Left cardiac atrium (tissue), 4 donors: Measurements from ENCODE around the gene OGG1. TPM values are rescaled to one million over a fixed set of nuclear protein-coding genes. Genes with fewer than 3 reads are reported as not detected.
A peak's percentile ranks its signal among the peaks of the same experiment; 100 is the strongest.

Experiments used
- ATAC-seq, 2 donors: fragments of 200-7000 bp; cut with Tn5 transposase; one replicate each; pipeline ENCODE4 v1.9.1; 2020; ENCODE audit warnings: mild to moderate bottlenecking in 2 of 2, moderate library complexity in 2 of 2
- DNase-seq: peaks from one replicate; pipeline ENCODE4 v3.0.0-alpha.2; 2020
- intact Hi-C, 2 donors: fragments of 100-400 bp; cut with DNase I; formaldehyde crosslinking; loops; one replicate each; pipeline versions ENCODE4 v1.14.1 to v1.15.1; 2022 to 2023
- long read RNA-seq: library from polyadenylated mRNA; unstranded; transcript quantifications from one replicate; pipeline ENCODE4 v2.0.0, GENCODE V29; 2021
- total RNA-seq, 2 donors: library from RNA; stranded (reverse); fragmentation: NEBNext Ultra II Directional; extraction: Animal tissue kit (Norgen Biotek cat#: 25700); gene quantifications; one replicate each; pipeline ENCODE4 v1.2.1, GENCODE V29; 2021
- donor health status: DM: no; HTN: yes; CAD: no.
- donor health status: DM: no; HTN: yes; CAD: no; lungs with severe emphysema.
- donor health status: DM: yes; HTN: yes; CAD: no.
- donor health status: Dilated cardiomyopathy.

Gene OGG1
- 10 to 100 TPM; 11.8 to 12.6 TPM for total RNA-seq
- long read RNA-seq, transcript OGG1-203 (7 exons, 2,220 nt) = major isoform, 5 of 14 reads
- long read RNA-seq, transcript OGG1-205 (7 exons, 1,744 nt) = major isoform, 5 of 14 reads
- long read RNA-seq, partial matches to known transcripts = 1 of 14 reads
- long read RNA-seq, other reads (novel, unspliced or antisense) = 0 of 14 reads

DNA sequence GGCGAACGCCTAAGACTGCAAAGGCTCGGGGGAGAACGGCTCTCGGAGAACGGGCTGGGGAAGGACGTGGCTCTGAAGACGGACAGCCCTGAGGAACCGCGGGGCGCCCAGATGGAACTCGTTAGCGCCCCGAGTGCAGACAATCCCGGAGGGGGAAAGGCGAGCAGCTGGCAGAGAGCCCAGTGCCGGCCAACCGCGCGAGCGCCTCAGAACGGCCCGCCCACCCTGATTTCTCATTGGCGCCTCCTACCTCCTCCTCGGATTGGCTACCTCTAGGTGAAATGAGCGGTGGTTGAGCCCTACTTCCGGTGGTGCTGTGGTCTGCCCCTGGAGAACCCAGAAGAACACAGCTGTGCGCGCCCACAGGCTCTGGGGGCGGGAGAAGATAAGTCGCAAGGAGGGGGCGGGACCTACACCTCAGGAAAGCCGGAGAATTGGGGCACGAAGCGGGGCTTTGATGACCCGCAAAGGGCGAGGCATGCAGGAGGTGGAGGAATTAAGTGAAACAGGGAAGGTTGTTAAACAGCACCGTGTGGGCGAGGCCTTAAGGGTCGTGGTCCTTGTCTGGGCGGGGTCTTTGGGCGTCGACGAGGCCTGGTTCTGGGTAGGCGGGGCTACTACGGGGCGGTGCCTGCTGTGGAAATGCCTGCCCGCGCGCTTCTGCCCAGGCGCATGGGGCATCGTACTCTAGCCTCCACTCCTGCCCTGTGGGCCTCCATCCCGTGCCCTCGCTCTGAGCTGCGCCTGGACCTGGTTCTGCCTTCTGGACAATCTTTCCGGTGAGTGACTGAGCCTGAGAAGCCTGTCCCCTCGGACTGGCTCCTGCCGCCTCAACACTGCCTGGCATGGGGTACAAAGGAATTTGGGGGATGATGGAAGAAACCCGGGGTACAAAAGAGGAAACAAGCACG lies at the start of gene OGG1:
OGG1 (plus strand) TSS at position 308 of the 911 bp plus-strand sequence; CDS start at position 643, 335 bp downstream.
- peak; percentile 98 for DNase-seq
- intact Hi-C loops = loop anchor here in 1 of 2 donors (2.0 kb wide), 1 partner anchor 17 kb away; no protein-coding TSS in a partner anchor
- ATAC-seq = peak; percentile 98 to 99

DNA sequence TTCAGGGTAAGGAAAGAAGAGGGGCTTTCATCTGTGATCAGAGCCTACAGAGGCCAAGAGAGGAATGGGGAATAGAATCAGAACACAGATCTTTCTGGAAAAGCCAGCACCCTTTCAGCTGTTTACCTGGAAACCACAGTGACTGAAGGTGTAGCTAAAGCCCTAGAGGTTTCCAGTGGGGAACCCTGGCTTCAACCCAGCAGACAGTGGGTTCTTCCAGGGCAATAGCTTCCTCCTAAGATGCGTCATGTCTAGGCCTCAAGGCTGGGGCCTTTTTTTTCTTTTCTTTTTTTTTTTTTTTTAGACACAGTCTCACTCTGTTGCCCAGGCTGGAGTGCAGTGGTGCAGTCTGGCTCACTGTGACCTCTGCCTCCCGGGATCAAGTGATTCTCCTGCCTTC lies 49.2 kb upstream of the OGG1 start:
- ATAC-seq (no peak), DNase-seq (no peak)
- intact Hi-C loops = no loop called here

DNA sequence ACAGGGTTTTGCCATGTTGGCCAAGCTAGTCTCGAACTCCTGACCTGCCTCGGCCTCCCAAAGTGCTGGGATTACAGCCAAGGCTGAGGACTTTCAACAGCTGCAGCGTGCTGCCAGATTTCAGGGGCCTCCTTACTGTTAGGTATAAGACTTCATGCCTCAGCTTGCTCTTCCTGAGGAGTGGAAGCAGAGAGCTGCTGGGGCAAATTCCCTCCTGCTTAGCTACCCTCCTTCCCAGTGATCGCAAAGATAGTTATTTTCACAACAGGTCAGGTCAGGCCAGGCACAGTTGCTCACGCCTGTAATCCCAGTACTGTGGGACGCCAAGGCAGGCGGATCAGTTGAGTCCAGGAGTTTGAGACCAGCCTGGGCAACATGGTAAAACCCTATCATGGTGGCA lies 48.7 kb upstream of the OGG1 start:
- DNase-seq (no peak), ATAC-seq (no peak)
- intact Hi-C loops = no loop called here

DNA sequence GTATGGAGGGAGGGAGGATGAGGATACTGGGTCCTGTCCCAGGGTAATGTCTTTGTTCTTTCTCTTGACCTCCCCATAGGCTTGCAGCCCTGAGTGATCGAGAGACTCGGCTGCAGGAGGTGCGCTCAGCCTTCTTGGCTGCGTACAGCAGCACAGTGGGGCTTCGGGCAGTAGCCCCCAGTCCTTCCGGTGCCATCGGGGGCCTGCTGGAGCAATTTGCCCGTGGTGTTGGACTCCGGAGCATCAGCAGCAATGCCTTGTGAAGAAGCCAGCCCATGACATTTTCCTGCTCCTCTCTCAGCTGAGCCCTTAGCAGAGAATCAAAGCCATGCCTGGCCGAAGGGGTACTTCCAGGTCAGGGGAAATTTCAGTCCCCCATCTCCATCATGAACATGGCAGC lies 48.0 kb upstream of the OGG1 start:
- no peak for DNase-seq
- intact Hi-C loops = no loop called here
- ATAC-seq = no peak

DNA sequence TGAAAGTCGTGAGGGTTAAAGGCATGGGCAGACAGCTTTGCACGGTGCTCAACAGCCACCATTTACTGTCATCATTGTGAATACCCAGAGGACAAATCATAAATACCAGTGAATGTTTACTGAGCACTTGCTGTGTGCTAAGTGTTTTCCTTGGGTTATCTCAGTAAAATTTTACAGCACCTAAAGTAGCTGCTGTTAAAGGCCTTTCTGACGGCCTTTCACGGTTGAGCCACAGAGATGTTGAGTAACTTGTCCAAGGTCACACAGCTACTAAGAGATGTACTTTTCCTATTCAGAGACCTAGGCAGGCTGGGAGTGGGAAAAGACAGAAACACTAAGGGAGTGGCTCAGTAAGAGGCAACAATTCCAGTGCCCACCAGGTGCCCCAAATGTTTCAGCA lies 46.5 kb upstream of the OGG1 start:
- intact Hi-C loops = no loop called here
- DNase-seq (no peak), ATAC-seq (no peak)

DNA sequence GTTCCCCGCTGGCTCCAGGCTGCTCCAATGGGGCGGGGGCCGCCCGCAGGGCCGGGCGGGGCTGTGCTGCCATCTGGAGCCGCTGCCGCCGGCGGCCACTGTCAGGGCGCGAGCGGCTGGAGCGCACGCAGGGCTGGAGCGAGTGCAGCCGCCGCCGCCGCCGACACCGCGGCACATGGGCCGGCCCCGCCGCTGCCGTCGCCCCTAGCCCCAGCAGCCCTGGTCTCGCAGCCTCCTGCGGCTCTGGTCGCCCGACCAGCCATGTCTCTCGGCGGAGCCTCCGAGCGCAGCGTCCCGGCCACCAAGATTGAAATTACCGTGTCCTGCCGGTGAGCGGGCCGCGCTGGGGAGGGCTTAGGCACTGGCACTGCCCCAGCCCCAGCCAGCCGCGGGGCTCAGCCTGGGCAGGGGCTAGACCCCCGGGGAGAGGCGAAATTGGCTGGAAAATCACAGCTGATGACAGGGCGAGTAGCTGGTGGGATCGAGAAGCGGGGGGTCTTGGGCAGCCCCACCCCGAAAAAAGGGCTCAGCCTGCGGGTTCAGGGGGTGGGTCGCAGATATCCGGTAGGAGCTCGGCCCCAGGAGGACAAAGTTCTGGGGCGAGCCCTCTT lies 45.9 kb upstream of the OGG1 start, which contains the start of gene CPNE9:
CPNE9 (plus strand) TSS at position 98 of the 611 bp plus-strand sequence; CDS start at position 262, 164 bp downstream.
- ATAC-seq = peak; percentile 36 to 40
- intact Hi-C loops = no loop called here
- no peak for DNase-seq

DNA sequence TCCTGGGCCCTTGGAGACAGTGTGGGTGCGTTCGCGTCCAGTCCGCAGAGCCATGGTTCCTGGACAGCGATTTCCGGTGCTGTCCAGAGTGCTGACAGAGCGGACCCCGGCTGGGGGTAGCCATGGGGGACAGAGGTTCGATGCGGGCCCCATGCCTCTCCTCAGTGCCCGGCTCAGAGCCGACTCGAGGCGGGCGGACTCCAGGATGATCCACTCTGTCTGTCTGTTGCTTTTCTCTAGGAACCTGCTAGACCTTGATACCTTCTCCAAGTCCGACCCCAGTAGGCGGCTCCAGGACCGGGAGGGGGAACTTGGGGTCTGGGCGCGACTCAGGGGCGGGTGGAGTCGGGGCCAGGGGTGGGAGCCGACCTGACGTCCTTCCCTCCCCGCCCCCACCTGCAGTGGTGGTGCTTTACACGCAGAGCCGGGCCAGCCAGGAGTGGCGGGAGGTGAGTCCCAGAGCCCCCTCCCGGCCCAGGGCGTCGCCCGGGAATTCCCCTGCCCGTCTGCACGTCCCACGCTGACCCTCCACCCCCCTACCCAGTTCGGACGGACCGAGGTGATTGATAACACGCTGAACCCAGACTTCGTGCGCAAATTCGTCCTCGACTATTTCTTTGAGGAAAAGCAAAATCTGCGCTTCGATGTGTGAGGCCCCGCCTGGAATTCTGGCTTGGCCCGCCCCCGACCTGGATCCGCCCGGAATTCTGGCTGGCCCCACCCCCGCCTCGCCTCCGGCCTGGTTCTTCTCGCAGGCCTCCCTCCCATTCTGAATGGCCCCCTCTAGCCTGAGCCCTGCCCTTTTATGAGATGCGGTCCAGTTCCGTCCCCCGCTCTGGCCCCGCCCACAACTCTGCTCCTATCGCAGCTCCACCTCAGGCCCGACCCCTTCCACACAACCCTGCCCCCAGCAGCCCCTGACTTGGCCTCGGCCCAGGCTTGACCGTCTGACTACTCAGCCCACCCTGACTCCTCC lies 45.1 kb upstream of the OGG1 start:
- ATAC-seq (peak; percentile 78 to 88), DNase-seq (peak; percentile 46)
- intact Hi-C loops = no loop called here

DNA sequence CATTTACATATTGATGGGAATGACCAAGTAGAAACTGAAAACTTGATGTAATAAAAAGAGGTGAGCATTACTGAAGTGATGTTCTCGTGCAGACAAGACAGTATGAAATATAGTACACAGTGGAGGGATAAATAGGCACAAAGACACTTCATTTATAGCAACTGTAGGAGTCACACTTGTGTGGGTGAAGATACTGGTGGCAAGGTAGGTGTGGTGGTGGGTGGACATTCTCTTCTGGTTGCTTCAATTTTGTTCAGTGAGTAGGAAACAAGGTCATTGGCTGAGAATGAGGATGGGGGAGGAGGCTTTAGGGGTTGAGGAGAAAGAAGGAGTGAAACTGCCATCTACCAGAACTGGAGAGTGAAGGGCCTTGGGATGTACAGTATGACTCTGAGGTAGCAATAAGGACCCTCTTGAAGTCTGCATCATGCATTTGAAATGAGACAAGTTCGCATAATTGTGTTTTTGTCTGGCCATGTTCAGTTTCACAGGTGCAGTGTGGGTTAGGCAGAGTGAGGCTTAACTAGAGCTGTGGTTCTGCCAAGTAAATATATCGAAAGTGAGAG lies 39.5 kb upstream of the OGG1 start:
- intact Hi-C loops = no loop called here
- ATAC-seq (no peak), DNase-seq (no peak)

DNA sequence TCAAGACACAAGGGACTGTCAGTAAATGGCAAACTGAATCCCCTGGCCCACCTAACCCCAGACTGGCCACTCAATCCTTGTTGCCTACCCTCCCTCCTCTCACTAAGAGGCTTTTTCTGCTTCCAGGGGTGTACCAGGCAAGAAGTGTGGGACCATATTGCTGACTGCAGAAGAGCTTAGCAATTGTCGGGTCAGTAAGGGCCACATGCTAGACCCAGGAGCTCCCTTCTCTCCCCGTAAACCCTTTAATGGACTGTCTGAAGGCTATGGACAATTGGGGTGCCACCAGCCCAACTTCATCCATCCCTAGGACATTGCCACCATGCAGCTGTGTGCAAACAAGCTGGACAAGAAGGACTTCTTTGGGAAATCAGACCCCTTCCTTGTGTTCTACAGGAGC lies 37.3 kb upstream of the OGG1 start:
- ATAC-seq = no peak
- intact Hi-C loops = no loop called here
- DNase-seq = no peak

DNA sequence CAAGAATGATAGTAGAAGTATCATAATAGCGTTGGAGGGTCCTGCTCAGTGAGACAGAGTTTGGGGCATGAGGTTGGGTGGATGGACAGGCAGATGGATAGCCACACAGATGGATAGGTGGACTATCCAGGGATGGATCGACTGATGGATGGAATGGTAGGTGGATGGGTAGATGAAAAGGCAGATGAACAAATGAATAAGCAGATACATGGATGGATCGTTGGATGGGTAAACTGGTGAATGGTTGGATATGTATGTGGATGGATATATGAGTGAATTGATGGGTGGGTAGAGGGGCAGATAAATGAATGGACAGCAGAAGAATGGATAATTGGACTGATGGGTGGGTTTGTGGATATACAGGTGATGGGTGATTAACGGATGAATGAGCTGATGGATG lies 36.6 kb upstream of the OGG1 start:
- DNase-seq (no peak), ATAC-seq (no peak)
- intact Hi-C loops = no loop called here

DNA sequence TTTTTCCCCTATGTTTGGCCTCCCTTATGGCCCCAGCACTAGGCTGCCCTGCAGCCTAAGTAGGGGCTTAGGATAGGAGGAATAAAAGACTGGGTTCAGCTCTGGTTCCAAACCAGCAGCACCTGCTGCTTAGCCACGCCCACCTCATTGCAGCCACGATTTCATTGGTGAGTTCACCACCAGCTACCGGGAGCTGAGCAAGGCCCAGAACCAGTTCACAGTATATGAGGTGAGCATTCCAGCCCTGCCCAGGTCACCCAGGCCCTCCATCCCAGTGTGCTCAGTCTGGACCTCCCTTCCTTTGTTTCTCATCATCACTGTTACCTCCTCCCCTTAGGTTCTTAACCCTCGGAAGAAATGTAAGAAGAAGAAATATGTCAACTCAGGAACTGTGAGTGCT lies 34.6 kb upstream of the OGG1 start:
- ATAC-seq (peak in 1 of 2 donors; percentile 10), DNase-seq (no peak)
- intact Hi-C loops = no loop called here

DNA sequence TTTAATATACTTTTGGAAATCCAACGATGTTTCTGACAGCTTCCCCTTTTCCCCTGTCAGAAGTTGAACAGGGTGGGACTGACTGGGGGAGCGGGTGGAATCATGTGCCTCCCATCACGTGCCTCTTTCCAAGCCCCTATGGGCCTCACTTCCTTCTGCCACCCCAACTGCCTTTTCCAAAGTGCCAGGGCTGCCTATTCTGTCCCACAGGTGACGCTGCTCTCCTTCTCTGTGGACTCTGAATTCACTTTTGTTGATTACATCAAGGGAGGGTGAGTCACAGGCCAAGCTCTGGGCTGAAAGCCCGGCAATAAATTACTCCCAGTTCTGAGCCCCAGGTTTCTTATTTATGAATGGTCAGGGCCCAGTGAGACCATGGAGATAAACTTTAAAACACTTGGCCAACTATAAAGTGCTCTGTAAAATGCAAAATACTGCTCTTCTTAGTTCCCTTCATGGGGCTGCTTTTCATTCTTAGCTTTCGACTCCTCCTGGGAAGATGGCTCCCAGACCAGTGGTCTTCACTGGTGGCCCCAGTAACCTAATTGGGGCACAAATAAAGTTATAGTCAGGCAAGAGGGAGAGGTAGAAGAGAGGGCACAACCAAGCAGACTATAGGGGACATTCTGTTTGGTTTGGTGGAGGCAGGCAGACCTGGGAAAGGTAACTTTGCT lies 33.9 kb upstream of the OGG1 start:
- DNase-seq = peak; percentile 78
- intact Hi-C loops = no loop called here
- ATAC-seq = peak; percentile 95 to 98

DNA sequence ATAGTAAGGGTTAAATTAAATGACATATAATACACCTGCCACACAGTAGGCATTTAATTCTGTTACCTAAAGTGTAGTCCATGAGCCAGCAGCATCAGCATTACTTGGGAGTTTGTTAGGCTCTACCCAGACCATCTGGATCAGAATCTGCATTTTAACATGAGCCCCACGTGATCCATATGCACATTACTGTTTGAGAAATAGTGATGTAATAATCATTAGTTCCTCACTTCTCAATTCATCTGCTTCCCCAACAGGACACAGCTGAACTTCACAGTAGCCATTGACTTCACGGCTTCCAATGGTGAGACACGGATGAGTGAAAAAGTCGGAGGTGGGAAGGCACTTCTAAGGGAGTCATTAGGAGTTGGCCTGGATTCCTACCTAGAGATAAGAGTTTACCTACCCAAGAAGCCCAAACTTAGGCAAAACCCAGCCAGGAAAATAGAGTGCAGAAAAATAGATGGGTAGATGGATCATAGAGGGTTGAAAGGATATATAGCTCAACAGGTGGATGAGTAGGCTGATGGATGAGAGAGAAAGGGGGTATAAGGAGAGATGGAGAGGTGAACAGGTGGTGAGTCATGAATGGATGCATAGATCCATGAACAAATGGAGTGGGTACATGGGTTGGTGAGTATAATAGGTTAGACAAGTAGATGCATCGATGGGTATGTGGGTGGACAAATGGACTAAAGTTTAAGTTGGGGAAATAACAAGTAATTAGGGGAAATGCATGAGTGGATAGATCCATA lies 32.8 kb upstream of the OGG1 start:
- intact Hi-C loops = no loop called here
- DNase-seq = no peak
- ATAC-seq = no peak

DNA sequence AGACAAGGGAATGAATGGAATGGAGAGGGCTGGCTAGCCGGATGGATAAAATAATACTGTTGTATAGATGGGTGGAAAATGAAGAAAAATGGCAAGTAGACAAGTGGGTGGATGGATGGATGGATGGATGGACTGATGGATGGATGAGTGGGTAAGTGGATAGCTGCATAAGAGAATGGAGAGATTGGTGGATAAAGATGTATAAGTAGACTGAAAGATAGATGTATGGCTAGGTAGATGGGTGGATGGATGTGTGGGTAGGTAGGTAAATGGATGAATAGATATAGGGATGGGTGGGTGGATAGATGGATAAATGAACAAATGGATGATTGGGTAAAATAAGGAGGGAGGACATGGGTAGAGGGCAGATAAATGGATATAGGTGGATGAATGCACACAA lies 32.2 kb upstream of the OGG1 start:
- intact Hi-C loops = no loop called here
- ATAC-seq (no peak), DNase-seq (no peak)

DNA sequence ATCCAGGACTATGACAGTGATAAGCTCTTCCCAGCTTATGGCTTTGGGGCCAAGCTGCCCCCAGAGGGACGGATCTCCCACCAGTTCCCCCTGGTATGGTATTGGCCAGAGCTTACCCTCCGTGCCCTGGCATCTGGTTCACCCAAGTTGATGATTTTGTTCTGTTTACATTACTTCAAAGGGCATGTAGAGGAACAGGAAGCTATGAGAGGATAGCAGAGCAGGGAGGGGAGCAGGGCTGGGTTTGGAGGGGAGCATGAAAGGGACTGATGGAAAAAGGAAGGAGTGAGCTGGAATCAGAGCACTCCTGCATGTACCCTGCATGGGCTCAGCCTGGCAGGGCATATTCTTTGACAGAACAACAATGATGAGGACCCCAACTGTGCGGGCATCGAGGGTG lies 31.6 kb upstream of the OGG1 start:
- DNase-seq (no peak), ATAC-seq (no peak)
- intact Hi-C loops = no loop called here

DNA sequence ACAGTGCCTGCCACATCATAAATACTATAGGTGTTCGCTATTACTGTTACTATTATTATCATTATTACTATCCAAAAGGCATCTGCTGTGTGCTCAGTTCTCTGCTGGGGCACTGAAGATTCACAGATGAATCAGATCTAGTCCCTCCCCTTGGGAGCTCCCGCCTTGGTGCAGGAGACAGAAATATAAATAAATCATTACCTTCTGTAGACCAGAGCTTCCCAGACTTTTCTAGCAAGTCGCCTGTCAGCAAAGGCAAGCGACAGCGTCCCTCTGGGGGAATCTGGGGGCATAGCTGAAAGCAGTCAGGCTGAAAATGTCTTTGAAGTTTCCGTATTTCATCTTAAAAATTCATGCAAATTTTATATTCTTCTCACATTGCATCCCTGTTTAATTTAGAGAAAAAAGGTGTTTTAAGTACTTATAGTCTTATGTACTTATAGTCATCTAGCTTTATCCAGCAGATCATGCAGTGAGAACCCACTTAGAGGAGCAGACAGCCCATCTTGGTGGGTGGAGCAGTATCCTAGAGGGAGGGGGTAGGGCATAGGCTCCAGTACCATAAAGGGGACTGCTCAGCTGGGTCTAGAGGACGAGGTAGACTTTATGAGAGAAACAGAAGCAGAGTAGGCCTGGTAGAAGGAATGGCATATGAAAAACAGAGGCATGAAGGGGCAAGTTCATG lies 28.6 kb upstream of the OGG1 start:
- no peak for DNase-seq
- no peak for ATAC-seq
- intact Hi-C loops = no loop called here

DNA sequence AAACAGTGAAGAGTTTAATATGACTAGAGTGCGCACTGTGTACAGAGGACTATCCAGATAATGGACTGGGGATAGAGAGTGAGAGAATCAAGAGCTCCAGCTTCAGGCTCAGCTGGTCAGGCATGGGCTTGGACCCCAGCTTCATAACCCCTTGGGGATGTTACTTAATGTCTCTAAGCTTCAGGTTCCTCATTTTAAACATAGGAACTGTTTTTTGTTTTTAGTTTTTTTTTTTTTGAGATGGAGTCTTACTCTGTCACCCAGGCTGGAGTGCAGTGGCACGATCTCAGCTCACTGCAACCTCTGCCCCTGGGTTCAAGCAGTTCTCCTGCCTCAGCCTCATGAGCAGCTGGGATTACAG lies 28.1 kb upstream of the OGG1 start:
- no peak for DNase-seq
- ATAC-seq = no peak
- intact Hi-C loops = no loop called here
